Gastroesophageal sphincter (tissue), 4 donors: Measurements from ENCODE around the gene ZSWIM3. TPM values are rescaled to one million over a fixed set of nuclear protein-coding genes. Genes with fewer than 3 reads are reported as not detected.
"Not testable (repeated sequence)": the region's sequence is repeated elsewhere in the genome, so short reads cannot be mapped to it uniquely, and the experiment has no call there.

Experiments
- ATAC-seq: fragments of 150-250 bp; one replicate; pipeline ENCODE4 v1.9.1; 2016; ENCODE audit warnings: mild to moderate bottlenecking, moderate library complexity
- H3K27ac ChIP-seq, 4 donors: fragments of 200-600 bp; sonication (generic) in 3 of 4; 1 replicate in 3 of 4; 2 replicates in 1 of 4; pipeline ENCODE4 v1.5.1; 2016 to 2019
- H3K27me3 ChIP-seq: fragments of 200-600 bp; sonication (generic); one replicate; pipeline ENCODE4 v1.5.1; 2019
- H3K36me3 ChIP-seq, 2 donors: fragments of 200-600 bp; sonication (generic); one replicate each; pipeline ENCODE4 v1.5.1; 2019; ENCODE audit warnings: control low read depth in 1 of 2
- H3K4me1 ChIP-seq, 3 donors: fragments of 200-600 bp; sonication (generic); 1 replicate in 2 of 3; 2 replicates in 1 of 3; pipeline ENCODE4 v1.5.1; 2016 to 2019; ENCODE audit warnings: control low read depth in 2 of 3
- H3K4me3 ChIP-seq, 2 donors: fragments of 200-600 bp; sonication (generic); one replicate each; pipeline ENCODE4 v1.5.1; 2019; ENCODE audit warnings: mild to moderate bottlenecking in 1 of 2, moderate library complexity in 1 of 2
- H3K9me3 ChIP-seq, 3 donors: fragments of 200-600 bp; sonication (generic); one replicate each; pipeline ENCODE4 v1.5.1; 2017 to 2019; ENCODE audit warnings: control low read depth in 2 of 3
- CTCF ChIP-seq, 4 experiments: fragments of 200-600 bp in 2 of 4; fragments of 450-650 bp in 2 of 4; sonication (generic) in 1 of 4; IDR thresholded peaks; one replicate each; pipeline ENCODE4 v1.5.1; 2017 to 2019; ENCODE audit warnings: antibody characterized with exemption in 4 of 4, mild to moderate bottlenecking in 2 of 4, moderate library complexity in 2 of 4
- EP300 ChIP-seq: sonication (generic); formaldehyde crosslinking; IDR thresholded peaks from one replicate; pipeline ENCODE4 v1.6.1; 2017; ENCODE audit warnings: antibody characterized with exemption, mild to moderate bottlenecking
- POLR2A ChIP-seq, 2 donors: fragments of 450-650 bp; IDR thresholded peaks; one replicate each; pipeline ENCODE4 v1.6.1; 2017; ENCODE audit warnings: antibody characterized with exemption in 2 of 2, mild to moderate bottlenecking in 2 of 2, moderate library complexity in 1 of 2
- POLR2AphosphoS5 ChIP-seq: sonication (generic); formaldehyde crosslinking; IDR thresholded peaks from one replicate; pipeline ENCODE4 v1.6.1; 2017; ENCODE audit warnings: antibody characterized with exemption
- WGBS, 2 donors: methylation state at CpG; one replicate each; pipeline ENCODE4 v1.1.5; 2018; ENCODE audit warnings: low coverage in 1 of 2; 5-methylcytosine and 5-hydroxymethylcytosine counted together
- total RNA-seq, 4 donors: library from RNA; depleted of rRNA; stranded (reverse); fragments of >200 nt; gene quantifications; one replicate each; pipeline ENCODE4 v1.1.0, GENCODE V29; 2016

The ZSWIM3 gene
- total RNA-seq, 4 donors from 2014 or later: 2.8 to 5.0 (median 4.4) TPM

DNA sequence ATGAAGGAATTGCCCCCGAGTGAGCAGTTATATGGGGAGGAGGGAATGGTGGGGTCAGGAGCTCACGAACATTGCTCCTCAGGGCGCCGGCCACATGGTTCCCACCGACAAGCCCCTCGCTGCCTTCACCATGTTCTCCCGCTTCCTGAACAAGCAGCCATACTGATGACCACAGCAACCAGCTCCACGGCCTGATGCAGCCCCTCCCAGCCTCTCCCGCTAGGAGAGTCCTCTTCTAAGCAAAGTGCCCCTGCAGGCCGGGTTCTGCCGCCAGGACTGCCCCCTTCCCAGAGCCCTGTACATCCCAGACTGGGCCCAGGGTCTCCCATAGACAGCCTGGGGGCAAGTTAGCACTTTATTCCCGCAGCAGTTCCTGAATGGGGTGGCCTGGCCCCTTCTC is 40.9 kb downstream of the ZSWIM3 start:
- no peak for ATAC-seq
- Histone ChIP-seq H3K27ac (no peak overlapping the region), H3K9me3 (no peaks in the 10 kb centered on the region), H3K36me3 (peaks cover 0 to 94% of the 10 kb centered on the region in 2 donors), H3K4me3 (no peak overlapping the region), H3K4me1 (peaks cover 0 to 2% (median 0%) of the 10 kb centered on the region in 3 donors), H3K27me3 (no peaks in the 10 kb centered on the region)
- TF ChIP-seq EP300: no peak
- TF ChIP-seq POLR2AphosphoS5: no peak
- TF ChIP-seq POLR2A (IDR thresholded peaks at IDR 0.05): no peak
- no peak for TF ChIP-seq CTCF (IDR thresholded peaks at IDR 0.05)
- 81 to 90% methylated on average over 4 to 5 of the region's 12 CpGs for WGBS, 2 donors

GRCh38 chr20:45899046-45899835 is 41.8 kb downstream of the ZSWIM3 start:
- no peaks in the 10 kb centered on the region for H3K27me3 ChIP-seq
- no peaks in the 10 kb centered on the region for H3K4me1 ChIP-seq
- TF ChIP-seq POLR2A (IDR thresholded peaks at IDR 0.05): no peak
- TF ChIP-seq EP300: no peak
- TF ChIP-seq POLR2AphosphoS5: no peak
- no peak for TF ChIP-seq CTCF (IDR thresholded peaks at IDR 0.05)
- peaks cover 0 to 89% of the 10 kb centered on the region in 2 donors for H3K36me3 ChIP-seq
- H3K4me3 ChIP-seq: no peak overlapping the region
- no peak for ATAC-seq
- no peaks in the 10 kb centered on the region for H3K9me3 ChIP-seq
- H3K27ac ChIP-seq: no peak overlapping the region
- 73 to 76% methylated on average over 4 to 7 of the region's 13 CpGs for WGBS, 2 donors

DNA sequence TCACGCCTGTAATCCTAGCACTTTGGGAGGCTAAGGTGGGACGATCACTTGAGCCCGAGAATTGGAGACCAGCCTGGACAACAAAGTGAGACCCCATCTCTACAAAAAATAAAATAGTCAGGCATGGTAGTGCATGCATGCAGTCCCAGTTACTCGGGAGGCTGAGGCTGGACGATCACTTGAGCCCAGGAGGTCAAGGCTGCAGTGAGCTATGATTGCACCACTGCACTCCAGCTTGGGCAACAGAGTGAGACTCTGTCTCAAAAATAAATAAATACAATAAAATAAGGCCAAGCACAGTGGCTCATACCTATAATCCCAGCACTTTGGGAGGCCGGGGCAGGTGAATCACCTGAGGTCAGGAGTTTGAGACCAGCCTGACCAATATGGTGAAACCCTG is 43.9 kb downstream of the ZSWIM3 start:
- H3K4me3 ChIP-seq, ATAC-seq, H3K27ac ChIP-seq, H3K4me1 ChIP-seq, H3K9me3 ChIP-seq, H3K27me3 ChIP-seq: not testable (repeated sequence)
- H3K36me3 ChIP-seq: peaks cover 0 to 89% of the 10 kb centered on the region in 2 donors
- WGBS, 2 donors: 94 to 95% methylated on average over 5 to 6 of the region's 6 CpGs

GRCh38 chr20:45902199-45902701 is 44.8 kb downstream of the ZSWIM3 start:
- no CpG with 5 or more reads among the region's 14 CpGs for WGBS, 2 donors
- ATAC-seq: peak; percentile 26
- Histone ChIP-seq H3K36me3 (peaks cover 0 to 83% of the 10 kb centered on the region in 2 donors), H3K4me3 (no peak overlapping the region), H3K9me3 (no peaks in the 10 kb centered on the region), H3K4me1 (no peaks in the 10 kb centered on the region), H3K27ac (no peak overlapping the region), H3K27me3 (no peaks in the 10 kb centered on the region)
- TF ChIP-seq EP300 (no peak), CTCF (IDR thresholded peaks at IDR 0.05) (no peak), POLR2A (IDR thresholded peaks at IDR 0.05) (peak in 1 of 2 donors; percentile 3), POLR2AphosphoS5 (no peak)

DNA sequence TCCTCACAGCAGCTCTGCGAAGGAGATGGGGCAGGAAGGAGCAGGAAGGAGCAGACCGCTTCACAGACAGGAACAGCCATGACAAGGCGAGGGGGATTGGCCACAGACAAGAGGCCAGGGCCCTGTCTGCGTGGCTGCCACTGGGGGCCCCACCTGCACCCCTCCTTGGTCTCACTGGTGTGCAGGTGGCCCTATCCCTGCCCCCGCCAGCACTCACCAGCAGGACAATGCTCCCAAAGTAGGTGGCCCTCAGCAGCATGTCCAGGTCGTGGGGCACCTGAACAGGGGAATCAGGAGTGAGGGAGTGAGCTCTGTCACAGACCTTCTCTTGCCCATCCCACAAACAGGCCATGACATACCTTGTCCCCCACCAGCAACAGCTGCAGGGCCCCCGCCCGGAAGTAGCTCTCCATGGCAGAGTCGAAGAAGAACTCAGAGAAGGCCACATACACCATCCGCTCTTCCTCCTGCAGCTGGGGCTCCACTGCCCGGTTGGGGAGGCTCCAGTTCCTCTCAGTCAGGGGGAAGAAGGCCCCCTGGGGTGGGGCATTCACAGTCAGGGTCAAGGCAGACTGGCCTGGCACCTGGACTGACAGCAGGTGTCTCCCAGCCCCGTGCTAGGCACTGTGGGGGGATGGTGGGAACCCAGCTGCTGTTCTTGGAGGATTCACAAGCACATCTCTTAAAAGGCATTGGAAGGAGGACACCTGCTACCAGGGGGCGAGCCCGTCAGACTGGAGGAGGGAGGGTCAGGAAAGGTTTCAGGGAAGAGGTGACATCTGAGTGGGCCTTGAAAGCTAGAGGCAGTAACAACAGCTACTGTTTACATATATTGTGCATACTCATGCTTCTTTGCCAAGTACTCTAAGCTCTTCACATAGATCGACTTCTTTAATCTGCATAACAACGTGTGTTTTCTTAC is 47.4 kb downstream of the ZSWIM3 start:
- no peak for TF ChIP-seq POLR2A (IDR thresholded peaks at IDR 0.05)
- TF ChIP-seq CTCF (IDR thresholded peaks at IDR 0.05): no peak
- no peak for TF ChIP-seq EP300
- no peak for TF ChIP-seq POLR2AphosphoS5
- Histone ChIP-seq H3K27me3 (no peaks in the 10 kb centered on the region), H3K4me1 (no peaks in the 10 kb centered on the region), H3K27ac (no peak overlapping the region), H3K9me3 (no peaks in the 10 kb centered on the region), H3K4me3 (no peak overlapping the region), H3K36me3 (peaks cover 0 to 63% of the 10 kb centered on the region in 2 donors)
- no peak for ATAC-seq
- 82 to 86% methylated on average over 5 to 7 of the region's 16 CpGs for WGBS, 2 donors
